Liver (tissue), 9 donors: ENCODE data around the gene NDUFAF5. TPM values are rescaled to one million over a fixed set of nuclear protein-coding genes. Genes with fewer than 3 reads are reported as not detected.

ENCODE experiments used
- DNase-seq: peaks from one replicate; pipeline ENCODE4 v3.0.0-alpha.2; 2017; ENCODE audit warnings: low spot score
- H3K27ac ChIP-seq, 2 donors: one replicate each; pipeline ENCODE4 v1.7.0; 2013; ENCODE audit warnings: inconsistent platforms in 2 of 2, low read length in 2 of 2, control low read depth in 1 of 2, low read depth in 1 of 2, mild to moderate bottlenecking in 1 of 2
- H3K27me3 ChIP-seq, 4 donors: one replicate each; pipeline versions ENCODE4 v1.6.1 to v1.7.0; 2013; ENCODE audit warnings: low read length in 3 of 4, inconsistent platforms in 1 of 4, mild to moderate bottlenecking in 1 of 4, moderate library complexity in 1 of 4; ENCODE audit not compliant: control insufficient read depth in 4 of 4, insufficient read depth in 4 of 4
- H3K36me3 ChIP-seq, 4 donors: one replicate each; pipeline versions ENCODE4 v1.6.1 to v1.7.0; 2013; ENCODE audit warnings: low read length in 3 of 4, mild to moderate bottlenecking in 3 of 4, low read depth in 1 of 4, moderate library complexity in 1 of 4; ENCODE audit not compliant: control insufficient read depth in 4 of 4, insufficient read depth in 3 of 4
- H3K4me1 ChIP-seq, 4 donors: one replicate each; pipeline versions ENCODE4 v1.6.1 to v1.7.0; 2013; ENCODE audit warnings: low read length in 3 of 4, mild to moderate bottlenecking in 3 of 4, moderate library complexity in 1 of 4; ENCODE audit not compliant: control insufficient read depth in 4 of 4, insufficient read depth in 4 of 4
- H3K4me3 ChIP-seq, 3 donors: one replicate each; pipeline versions ENCODE4 v1.6.1 to v1.7.0; 2013; ENCODE audit warnings: low read length in 3 of 3, control low read depth in 1 of 3, low read depth in 1 of 3, mild to moderate bottlenecking in 1 of 3
- H3K9ac ChIP-seq, 2 donors: one replicate each; pipeline ENCODE4 v1.7.0; 2013; ENCODE audit warnings: low read length in 2 of 2, mild to moderate bottlenecking in 2 of 2, moderate library complexity in 2 of 2, control low read depth in 1 of 2, low read depth in 1 of 2
- H3K9me3 ChIP-seq, 4 donors: one replicate each; pipeline versions ENCODE4 v1.6.1 to v1.7.0; 2013; ENCODE audit warnings: low read length in 3 of 4; ENCODE audit not compliant: control insufficient read depth in 4 of 4
- ATF3 ChIP-seq: IDR thresholded peaks from 2 replicates; pipeline ENCODE4 v1.6.1; 2016; ENCODE audit warnings: antibody characterized with exemption
- CTCF ChIP-seq: fragments of 150-350 bp; IDR thresholded peaks from 2 replicates; pipeline ENCODE4 v1.5.1; 2017; ENCODE audit warnings: improper control_type of control experiment, low read depth, low read length; ENCODE audit not compliant: missing input control
- EGR1 ChIP-seq, 2 donors: IDR thresholded peaks; 2 replicates each; pipeline ENCODE4 v1.6.1; 2016 to 2018; ENCODE audit warnings: antibody characterized with exemption in 2 of 2, low read depth in 2 of 2
- FOXA1 ChIP-seq: IDR thresholded peaks from 2 replicates; pipeline ENCODE4 v1.6.1; 2016; ENCODE audit warnings: antibody characterized with exemption
- FOXA2 ChIP-seq: IDR thresholded peaks from 2 replicates; pipeline ENCODE4 v1.6.1; 2016; ENCODE audit warnings: antibody characterized with exemption
- HNF4G ChIP-seq: IDR thresholded peaks from 2 replicates; pipeline ENCODE4 v1.6.1; 2016; ENCODE audit warnings: antibody characterized with exemption
- MAX ChIP-seq: IDR thresholded peaks from 2 replicates; pipeline ENCODE4 v1.6.1; 2016; ENCODE audit warnings: antibody characterized with exemption
- NR2F2 ChIP-seq: IDR thresholded peaks from 2 replicates; pipeline ENCODE4 v1.6.1; 2016; ENCODE audit warnings: antibody characterized with exemption
- RAD21 ChIP-seq, 2 donors: IDR thresholded peaks; 2 replicates each; pipeline ENCODE4 v1.6.1; 2016; ENCODE audit warnings: antibody characterized with exemption in 2 of 2, mild to moderate bottlenecking in 2 of 2
- REST ChIP-seq: IDR thresholded peaks from 2 replicates; pipeline ENCODE4 v1.6.1; 2016; ENCODE audit warnings: antibody characterized with exemption, mild to moderate bottlenecking
- SP1 ChIP-seq: IDR thresholded peaks from 2 replicates; pipeline ENCODE4 v1.6.1; 2018; ENCODE audit warnings: antibody characterized with exemption, mild to moderate bottlenecking
- TAF1 ChIP-seq: conservative IDR thresholded peaks from 2 replicates; pipeline ENCODE4 v1.6.1; 2016; ENCODE audit warnings: antibody characterized with exemption, mild to moderate bottlenecking
- YY1 ChIP-seq: IDR thresholded peaks from 2 replicates; pipeline ENCODE4 v1.6.1; 2016; ENCODE audit warnings: antibody characterized with exemption, mild to moderate bottlenecking
- ZBTB33 ChIP-seq: IDR thresholded peaks from 2 replicates; pipeline ENCODE4 v1.6.1; 2016; ENCODE audit warnings: antibody characterized with exemption
- WGBS: extraction: QIAGEN DNeasy Blood & Tissue Kit; methylation state at CpG from one replicate; pipeline ENCODE4 v1.1.7; 2013; 5-methylcytosine and 5-hydroxymethylcytosine counted together
- polyA plus RNA-seq, 2 donors: library from polyadenylated mRNA; stranded (reverse) in 1 of 2; unstranded in 1 of 2; fragments of 200-250 nt in 1 of 2; fragments of >200 nt in 1 of 2; fragmentation: Nextera tagmentation in 1 of 2; extraction: Ambion mirVana in 1 of 2; gene quantifications; one replicate each; pipeline versions ENCODE4 v1.2.1 to v1.2.3, GENCODE V29; 2013 to 2015
- total RNA-seq, 2 donors: library from RNA; depleted of rRNA; stranded (reverse); fragments of >200 nt; gene quantifications; one replicate each; pipeline ENCODE4 v1.2.3, GENCODE V29; 2014
- donor health status: healthy.
- donor health status: healthy.
- donor health status: healthy.
- donor health status: healthy.
- donor health status: healthy.

NDUFAF5 gene
- total and polyA plus RNA-seq, 4 donors, result 6.6 to 15.9 (median 12.3) TPM

- TF ChIP-seq ZBTB33 (no peak), NR2F2 (no peak), SP1 (no peak), FOXA2 (no peak), HNF4G (no peak)
These were observed 77.4 kb downstream of the NDUFAF5 start (continued) for GRCh38 chr20:13862245-13862644.

- Histone ChIP-seq H3K27me3 (no peaks in the 10 kb centered on the region), H3K36me3 (no peaks in the 10 kb centered on the region), H3K4me1 (peaks cover 0 to 10% (median 2%) of the 10 kb centered on the region in 4 donors), H3K4me3 (no peak overlapping the region), H3K9me3 (no peaks in the 10 kb centered on the region), H3K27ac (no peak overlapping the region), H3K9ac (no peak overlapping the region)
- no peak for TF ChIP-seq YY1
- TF ChIP-seq REST, result no peak
- no peak for TF ChIP-seq RAD21 (IDR thresholded peaks at IDR 0.05)
- no peak for TF ChIP-seq ATF3
- TF ChIP-seq CTCF, result no peak
- no peak for TF ChIP-seq ZBTB33
- TF ChIP-seq FOXA1, result no peak
- no peak for TF ChIP-seq EGR1 (IDR thresholded peaks at IDR 0.05; ENCODE audit: low read depth in 2 of 2)
- no peak for TF ChIP-seq SP1
- TF ChIP-seq MAX, result no peak
- TF ChIP-seq HNF4G, result no peak
- TF ChIP-seq NR2F2, result no peak
- TF ChIP-seq TAF1, result no peak
- 64% methylated on average over 1 of the region's 1 CpG for WGBS
- no peak for DNase-seq
These were observed 78.4 kb downstream of the NDUFAF5 start for GRCh38 chr20:13863244-13863643.
